Spinal cord (tissue), 10 donors: ENCODE results near the gene RHOBTB1. TPM values are rescaled to one million over a fixed set of nuclear protein-coding genes. Genes with fewer than 3 reads are reported as not detected.

Source experiments
- DNase-seq, 6 donors: peaks; one replicate each; pipeline versions ENCODE4 v3.0.0 to v3.0.0-alpha.2; 2013 to 2015; ENCODE audit warnings: low spot score in 6 of 6, low read depth in 4 of 6
- H3K27ac ChIP-seq: one replicate; pipeline ENCODE4 v1.5.1; 2013; ENCODE audit warnings: low read depth, low read length, control low read depth
- H3K27me3 ChIP-seq: one replicate; pipeline ENCODE4 v1.6.1; 2013; ENCODE audit warnings: low read length; ENCODE audit not compliant: control insufficient read depth, insufficient read depth
- H3K36me3 ChIP-seq: one replicate; pipeline ENCODE4 v1.6.1; 2013; ENCODE audit warnings: low read length; ENCODE audit not compliant: control insufficient read depth, insufficient read depth
- H3K4me1 ChIP-seq: one replicate; pipeline ENCODE4 v1.6.1; 2013; ENCODE audit warnings: low read length; ENCODE audit not compliant: control insufficient read depth, insufficient read depth
- H3K4me3 ChIP-seq: one replicate; pipeline ENCODE4 v1.5.1; 2013; ENCODE audit warnings: low read depth, low read length, control low read depth
- H3K9me3 ChIP-seq: one replicate; pipeline ENCODE4 v1.6.1; 2013; ENCODE audit warnings: low read length; ENCODE audit not compliant: control insufficient read depth, insufficient read depth
- WGBS: methylation state at CpG from one replicate; pipeline ENCODE4 v1.1.5; 2013; ENCODE audit warnings: missing lambda C conversion rate; ENCODE audit not compliant: insufficient coverage; 5-methylcytosine and 5-hydroxymethylcytosine counted together
- polyA plus RNA-seq, 2 donors: library from polyadenylated mRNA; unstranded; fragments of 120-200 nt; gene quantifications; one replicate each; pipeline ENCODE4 v1.2.1, GENCODE V29; 2013; ENCODE audit not compliant: insufficient read length in 2 of 2
- total RNA-seq, 2 donors: library from RNA; depleted of rRNA in 1 of 2; stranded (reverse); fragments of 120-200 nt in 1 of 2; fragments of >200 nt in 1 of 2; gene quantifications; one replicate each; pipeline versions ENCODE4 v1.2.3 to v1.2.4, GENCODE V29; 2013 to 2014
- donor health status: healthy.

The RHOBTB1 gene
- total and polyA plus RNA-seq, 4 donors, result 16.7 to 55.4 (median 19.0) TPM

GRCh38 chr10:60932756-60933155 is 11.2 kb downstream of the RHOBTB1 start:
- no peak for DNase-seq
- no CpG with 5 or more reads among the region's 4 CpGs for WGBS
- no peak overlapping the region for H3K27ac ChIP-seq
- H3K4me1 ChIP-seq, result no peaks in the 10 kb centered on the region
- no peaks in the 10 kb centered on the region for H3K36me3 ChIP-seq
- H3K27me3 ChIP-seq, result no peaks in the 10 kb centered on the region
- no peaks in the 10 kb centered on the region for H3K9me3 ChIP-seq
- no peak overlapping the region for H3K4me3 ChIP-seq

DNA sequence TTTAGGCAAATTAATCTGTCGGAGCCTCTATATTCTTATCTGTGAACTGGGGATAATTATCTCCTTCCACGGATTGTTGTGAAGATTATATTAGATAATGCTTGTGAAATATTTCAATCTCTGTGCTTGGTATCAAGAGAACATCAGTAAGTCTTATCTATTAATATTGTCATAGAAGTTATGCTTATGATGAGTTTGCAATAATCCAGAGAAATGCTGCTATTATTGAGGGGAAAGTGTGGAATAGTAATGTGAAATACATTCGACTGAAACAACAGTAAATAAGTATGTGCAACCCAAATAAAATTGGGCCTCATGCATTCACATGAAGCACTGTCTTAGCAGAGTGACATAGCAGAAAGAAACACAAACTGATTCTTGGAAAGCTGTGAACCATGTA is 13.7 kb downstream of the RHOBTB1 start:
- DNase-seq, result no peak
- H3K9me3 ChIP-seq, result no peaks in the 10 kb centered on the region
- no peaks in the 10 kb centered on the region for H3K4me1 ChIP-seq
- no peaks in the 10 kb centered on the region for H3K27me3 ChIP-seq
- no peak overlapping the region for H3K27ac ChIP-seq
- 100% methylated on average over 1 of the region's 3 CpGs for WGBS
- no peak overlapping the region for H3K4me3 ChIP-seq
- no peaks in the 10 kb centered on the region for H3K36me3 ChIP-seq

DNA sequence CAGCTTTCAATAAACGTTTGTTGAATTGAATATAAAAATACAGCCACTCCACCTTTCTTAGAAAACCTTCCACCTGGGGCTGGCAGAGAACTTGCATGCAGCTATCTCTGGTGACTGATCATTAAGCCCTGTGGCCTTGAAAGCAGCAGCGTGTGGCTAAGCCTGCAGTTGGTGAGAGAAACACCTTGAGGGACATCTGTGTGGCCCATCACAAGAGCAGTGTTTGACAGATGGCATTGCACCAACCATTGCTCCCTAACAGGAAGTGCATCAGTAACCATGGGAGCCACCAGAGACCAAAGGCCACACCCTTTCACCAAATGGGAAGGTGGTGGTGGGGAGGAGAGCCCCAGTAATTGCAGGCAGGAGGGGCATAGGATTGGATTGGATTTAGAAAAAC is 22.4 kb downstream of the RHOBTB1 start:
- Histone ChIP-seq H3K27ac (no peak overlapping the region), H3K27me3 (no peaks in the 10 kb centered on the region), H3K36me3 (no peaks in the 10 kb centered on the region), H3K4me1 (no peaks in the 10 kb centered on the region), H3K4me3 (no peak overlapping the region), H3K9me3 (no peaks in the 10 kb centered on the region)
- 71% methylated on average over 1 of the region's 2 CpGs for WGBS
- DNase-seq, result no peak

- DNase-seq, result no peak
- H3K36me3 ChIP-seq, result no peaks in the 10 kb centered on the region
- H3K9me3 ChIP-seq, result no peaks in the 10 kb centered on the region
- H3K4me1 ChIP-seq, result no peaks in the 10 kb centered on the region
- WGBS, result 88% methylated on average over 1 of the region's 4 CpGs
- no peak overlapping the region for H3K27ac ChIP-seq
- H3K27me3 ChIP-seq, result no peaks in the 10 kb centered on the region
- no peak overlapping the region for H3K4me3 ChIP-seq
Observed at GRCh38 chr10:60920479-60920878, 23.5 kb downstream of the RHOBTB1 start.

GRCh38 chr10:60919551-60919950 is 24.4 kb downstream of the RHOBTB1 start:
- no peaks in the 10 kb centered on the region for H3K36me3 ChIP-seq
- no peak overlapping the region for H3K4me3 ChIP-seq
- H3K4me1 ChIP-seq, result no peaks in the 10 kb centered on the region
- no peaks in the 10 kb centered on the region for H3K9me3 ChIP-seq
- DNase-seq, result no peak
- no CpG with 5 or more reads among the region's 2 CpGs for WGBS
- no peaks in the 10 kb centered on the region for H3K27me3 ChIP-seq
- H3K27ac ChIP-seq, result no peak overlapping the region

GRCh38 chr10:60917331-60918280 is 26.4 kb downstream of the RHOBTB1 start:
- no peaks in the 10 kb centered on the region for H3K9me3 ChIP-seq
- no peak overlapping the region for H3K4me3 ChIP-seq
- H3K4me1 ChIP-seq, result no peaks in the 10 kb centered on the region
- H3K27ac ChIP-seq, result no peak overlapping the region
- no peaks in the 10 kb centered on the region for H3K27me3 ChIP-seq
- WGBS, result 100% methylated on average over 1 of the region's 4 CpGs
- no peak for DNase-seq
- H3K36me3 ChIP-seq, result no peaks in the 10 kb centered on the region

GRCh38 chr10:60916025-60916424 is 28.0 kb downstream of the RHOBTB1 start:
- Histone ChIP-seq H3K4me3 (no peak overlapping the region), H3K9me3 (no peaks in the 10 kb centered on the region), H3K27ac (no peak overlapping the region), H3K36me3 (peaks cover 3% of the 10 kb centered on the region), H3K27me3 (no peaks in the 10 kb centered on the region), H3K4me1 (no peaks in the 10 kb centered on the region)
- DNase-seq, result no peak
- 86% methylated on average over 2 of the region's 4 CpGs for WGBS

DNA sequence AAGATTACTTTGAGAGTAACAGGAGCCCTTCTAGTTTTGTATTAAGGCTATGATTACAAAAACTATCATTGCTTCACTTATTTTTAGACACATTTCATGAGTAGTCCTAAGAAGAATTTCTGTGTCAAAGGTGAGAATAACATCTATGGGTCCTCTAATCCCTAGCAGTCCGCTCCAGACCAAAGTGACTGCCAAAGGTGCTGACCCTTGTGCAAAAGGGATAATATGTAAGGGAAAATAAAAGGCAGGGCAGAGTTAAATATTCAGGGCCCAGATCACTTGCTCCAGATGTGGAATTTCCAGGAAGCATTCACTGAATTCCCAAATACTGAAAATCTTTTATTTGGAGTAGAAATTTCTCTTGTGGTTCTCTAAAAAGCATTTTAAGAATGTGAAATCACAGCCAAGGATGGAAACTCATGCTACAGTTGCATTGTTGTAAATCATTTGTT is 29.3 kb downstream of the RHOBTB1 start:
- Histone ChIP-seq H3K27me3 (no peaks in the 10 kb centered on the region), H3K27ac (no peak overlapping the region), H3K36me3 (peaks cover 3% of the 10 kb centered on the region), H3K4me3 (no peak overlapping the region), H3K4me1 (no peaks in the 10 kb centered on the region), H3K9me3 (no peaks in the 10 kb centered on the region)
- peak in 1 of 6 donors; percentile 22 for DNase-seq
- WGBS, result 57% methylated on average over 1 of the region's 1 CpG

GRCh38 chr10:60913657-60914056 is 30.3 kb downstream of the RHOBTB1 start:
- WGBS, result no CpG with 5 or more reads among the region's 3 CpGs
- no peak overlapping the region for H3K4me3 ChIP-seq
- no peak overlapping the region for H3K27ac ChIP-seq
- H3K4me1 ChIP-seq, result no peaks in the 10 kb centered on the region
- peaks cover 3% of the 10 kb centered on the region for H3K36me3 ChIP-seq
- H3K27me3 ChIP-seq, result no peaks in the 10 kb centered on the region
- no peak for DNase-seq
- no peaks in the 10 kb centered on the region for H3K9me3 ChIP-seq

DNA sequence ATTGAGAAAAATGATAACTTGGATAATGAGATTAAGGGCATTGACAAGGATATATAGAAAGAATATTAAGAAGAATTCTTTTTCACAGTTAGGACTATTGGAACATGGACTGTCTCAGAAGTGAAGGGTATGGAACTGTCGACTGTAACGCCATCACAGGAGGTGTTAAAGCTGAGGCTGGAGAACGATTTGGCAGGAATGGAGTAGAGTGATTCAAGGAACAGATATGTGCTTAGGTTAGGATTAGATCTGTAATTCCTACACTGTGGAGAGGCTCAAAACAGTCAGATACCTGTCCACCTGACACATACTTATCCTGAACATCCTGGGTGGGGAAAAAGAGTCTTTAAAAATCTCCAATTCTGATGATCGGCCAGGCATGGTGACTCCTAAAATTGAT is 30.9 kb downstream of the RHOBTB1 start:
- H3K4me1 ChIP-seq, result no peaks in the 10 kb centered on the region
- no peak overlapping the region for H3K4me3 ChIP-seq
- no peaks in the 10 kb centered on the region for H3K27me3 ChIP-seq
- peaks cover 3% of the 10 kb centered on the region for H3K36me3 ChIP-seq
- DNase-seq, result no peak
- WGBS, result 67% methylated on average over 2 of the region's 4 CpGs
- H3K9me3 ChIP-seq, result no peaks in the 10 kb centered on the region
- no peak overlapping the region for H3K27ac ChIP-seq
